Measurements from ENCODE around the gene DRP2.

DNA sequence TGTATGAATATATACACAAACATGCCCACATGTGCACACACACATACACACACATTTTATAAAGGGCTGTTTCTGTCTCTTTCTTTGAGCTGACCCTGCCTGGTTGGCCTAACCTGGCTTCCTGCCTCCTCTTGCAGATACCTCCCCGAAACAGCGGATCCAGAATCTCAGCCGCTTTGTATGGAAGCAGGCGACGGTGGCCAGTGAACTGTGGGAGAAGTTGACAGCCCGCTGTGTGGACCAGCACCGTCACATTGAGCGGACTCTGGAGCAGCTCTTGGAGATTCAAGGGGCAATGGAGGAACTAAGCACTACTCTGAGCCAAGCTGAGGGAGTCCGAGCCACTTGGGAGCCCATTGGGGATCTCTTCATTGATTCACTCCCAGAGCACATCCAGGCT lies 21.9 kb downstream of the DRP2 start:
- no peak for TF ChIP-seq POLR2A (IDR thresholded peaks at IDR 0.05)
- no peak for TF ChIP-seq CTCF (IDR thresholded peaks at IDR 0.05)

All from Peyer's patch (tissue), 4 donors.